ENCODE measurements around the gene APBA2.

Gene APBA2

GRCh38 chr15:29091666-29092065, 205.9 kb downstream of the APBA2 start:
- TF ChIP-seq, protein P1, sequence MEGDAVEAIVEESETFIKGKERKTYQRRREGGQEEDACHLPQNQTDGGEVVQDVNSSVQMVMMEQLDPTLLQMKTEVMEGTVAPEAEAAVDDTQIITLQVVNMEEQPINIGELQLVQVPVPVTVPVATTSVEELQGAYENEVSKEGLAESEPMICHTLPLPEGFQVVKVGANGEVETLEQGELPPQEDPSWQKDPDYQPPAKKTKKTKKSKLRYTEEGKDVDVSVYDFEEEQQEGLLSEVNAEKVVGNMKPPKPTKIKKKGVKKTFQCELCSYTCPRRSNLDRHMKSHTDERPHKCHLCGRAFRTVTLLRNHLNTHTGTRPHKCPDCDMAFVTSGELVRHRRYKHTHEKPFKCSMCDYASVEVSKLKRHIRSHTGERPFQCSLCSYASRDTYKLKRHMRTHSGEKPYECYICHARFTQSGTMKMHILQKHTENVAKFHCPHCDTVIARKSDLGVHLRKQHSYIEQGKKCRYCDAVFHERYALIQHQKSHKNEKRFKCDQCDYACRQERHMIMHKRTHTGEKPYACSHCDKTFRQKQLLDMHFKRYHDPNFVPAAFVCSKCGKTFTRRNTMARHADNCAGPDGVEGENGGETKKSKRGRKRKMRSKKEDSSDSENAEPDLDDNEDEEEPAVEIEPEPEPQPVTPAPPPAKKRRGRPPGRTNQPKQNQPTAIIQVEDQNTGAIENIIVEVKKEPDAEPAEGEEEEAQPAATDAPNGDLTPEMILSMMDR (IDR thresholded peaks at IDR 0.05; ENCODE audit: low read depth, low read length) = no peak
- DNase-seq (ENCODE audit: extremely low read depth, low read depth) = no peak

DNA sequence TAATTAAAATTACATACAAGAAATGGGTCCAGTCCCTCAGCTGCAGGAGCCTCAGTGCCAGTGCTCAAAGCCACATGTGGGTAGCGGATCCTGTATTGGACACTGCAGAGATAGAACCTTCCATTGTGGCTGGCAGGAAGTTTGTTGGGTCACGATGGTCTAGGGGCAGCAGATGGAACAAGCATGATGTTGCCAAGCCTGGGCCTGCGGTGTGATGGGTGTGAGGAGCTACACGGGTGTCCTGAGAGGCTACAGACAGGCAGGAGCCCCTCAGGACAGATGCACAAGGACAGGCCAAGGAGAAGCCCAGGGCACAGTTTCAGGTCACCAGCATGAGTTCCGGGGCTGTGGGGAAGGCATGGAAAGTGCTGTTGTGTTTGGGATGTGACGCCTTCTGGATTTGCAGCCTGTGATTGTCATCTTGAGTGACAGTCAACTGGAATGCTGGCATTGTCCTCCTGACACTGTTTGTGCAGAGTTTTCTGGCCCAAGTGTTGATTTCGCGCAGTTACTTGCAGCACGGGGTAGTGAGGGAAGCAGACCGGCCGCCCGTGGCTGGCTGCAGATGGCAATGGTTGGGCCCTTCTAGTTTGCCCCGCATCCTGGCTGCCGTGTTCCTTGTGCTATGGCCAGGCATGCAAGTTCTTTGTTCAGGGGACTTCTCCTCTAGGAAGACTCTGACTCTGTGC, 206.7 kb downstream of the APBA2 start:
- TF ChIP-seq, protein P1 (IDR thresholded peaks at IDR 0.05; ENCODE audit: low read depth, low read length) = no peak
- no peak for DNase-seq (ENCODE audit: extremely low read depth, low read depth)

DNA sequence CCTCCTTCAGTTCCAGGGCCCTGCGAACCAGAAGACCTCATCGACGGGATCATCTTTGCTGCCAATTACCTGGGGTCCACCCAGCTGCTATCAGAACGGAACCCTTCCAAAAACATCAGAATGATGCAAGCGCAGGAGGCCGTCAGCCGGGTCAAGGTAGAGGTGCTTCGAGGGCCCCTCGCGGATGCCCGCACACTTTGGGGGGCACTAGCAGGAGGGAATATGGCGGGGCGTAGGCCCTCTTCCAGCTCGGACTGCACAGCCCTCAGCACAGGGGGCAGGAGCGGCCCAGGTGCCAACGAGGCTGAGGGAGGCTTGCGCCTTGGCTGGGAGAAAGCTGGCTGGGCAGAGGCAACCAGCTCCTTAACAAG, 207.3 kb downstream of the APBA2 start:
- no peak for DNase-seq (ENCODE audit: extremely low read depth, low read depth)

GRCh38 chr15:29093696-29094343, 208.0 kb downstream of the APBA2 start:
- no peak for DNase-seq (ENCODE audit: extremely low read depth, low read depth)
- TF ChIP-seq, protein P1 (IDR thresholded peaks at IDR 0.05; ENCODE audit: low read depth, low read length) = no peak

More for the DNA sequence above, 207.3 kb downstream of the APBA2 start:
- TF ChIP-seq, protein P1 (IDR thresholded peaks at IDR 0.05; ENCODE audit: low read depth, low read length) = no peak

DNA sequence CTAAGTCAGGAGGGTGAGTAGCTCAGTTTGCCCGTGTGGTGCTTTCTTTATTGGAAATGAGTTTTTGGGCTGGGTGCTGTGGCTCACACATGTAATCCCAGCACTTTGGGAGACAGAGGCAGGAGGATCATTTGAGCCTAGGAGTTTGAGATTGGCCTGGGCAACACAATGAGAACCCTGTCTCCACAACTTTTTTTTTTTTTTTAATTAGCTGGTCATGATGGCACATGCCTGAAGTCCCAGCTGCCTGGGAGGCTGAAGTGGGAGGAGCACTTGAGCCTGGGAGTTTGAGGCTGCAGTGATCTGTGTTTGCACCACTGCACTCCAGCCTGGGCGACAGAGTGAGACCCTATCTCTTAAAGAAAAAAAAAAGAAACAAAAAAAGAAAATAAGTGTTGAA, 208.9 kb downstream of the APBA2 start:
- DNase-seq (ENCODE audit: extremely low read depth, low read depth) = no peak
- TF ChIP-seq, protein P1 (IDR thresholded peaks at IDR 0.05; ENCODE audit: low read depth, low read length) = no peak

GRCh38 chr15:29095746-29096145, 210.0 kb downstream of the APBA2 start:
- DNase-seq (ENCODE audit: extremely low read depth, low read depth) = no peak
- TF ChIP-seq, protein P1 (IDR thresholded peaks at IDR 0.05; ENCODE audit: low read depth, low read length) = no peak

- no peak for DNase-seq (ENCODE audit: extremely low read depth, low read depth)
- TF ChIP-seq, protein P1 (IDR thresholded peaks at IDR 0.05; ENCODE audit: low read depth, low read length) = no peak
Measured at GRCh38 chr15:29097168-29097567, 211.4 kb downstream of the APBA2 start.

All from AG09319 (cell line).